ENCODE results near the gene SSRP1.

- TF ChIP-seq, protein P1, sequence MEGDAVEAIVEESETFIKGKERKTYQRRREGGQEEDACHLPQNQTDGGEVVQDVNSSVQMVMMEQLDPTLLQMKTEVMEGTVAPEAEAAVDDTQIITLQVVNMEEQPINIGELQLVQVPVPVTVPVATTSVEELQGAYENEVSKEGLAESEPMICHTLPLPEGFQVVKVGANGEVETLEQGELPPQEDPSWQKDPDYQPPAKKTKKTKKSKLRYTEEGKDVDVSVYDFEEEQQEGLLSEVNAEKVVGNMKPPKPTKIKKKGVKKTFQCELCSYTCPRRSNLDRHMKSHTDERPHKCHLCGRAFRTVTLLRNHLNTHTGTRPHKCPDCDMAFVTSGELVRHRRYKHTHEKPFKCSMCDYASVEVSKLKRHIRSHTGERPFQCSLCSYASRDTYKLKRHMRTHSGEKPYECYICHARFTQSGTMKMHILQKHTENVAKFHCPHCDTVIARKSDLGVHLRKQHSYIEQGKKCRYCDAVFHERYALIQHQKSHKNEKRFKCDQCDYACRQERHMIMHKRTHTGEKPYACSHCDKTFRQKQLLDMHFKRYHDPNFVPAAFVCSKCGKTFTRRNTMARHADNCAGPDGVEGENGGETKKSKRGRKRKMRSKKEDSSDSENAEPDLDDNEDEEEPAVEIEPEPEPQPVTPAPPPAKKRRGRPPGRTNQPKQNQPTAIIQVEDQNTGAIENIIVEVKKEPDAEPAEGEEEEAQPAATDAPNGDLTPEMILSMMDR (conservative IDR thresholded peaks at IDR 0.05; ENCODE audit: low read length) = no peak
- no peak for TF ChIP-seq EZH2phosphoT487 (IDR thresholded peaks at IDR 0.05; ENCODE audit: borderline replicate concordance)
Measured at GRCh38 chr11:57373146-57373545, 37.5 kb upstream of the SSRP1 start.

Measured in Loucy (cell line).